ENCODE results near the gene PEX14.

The PEX14 gene

DNA sequence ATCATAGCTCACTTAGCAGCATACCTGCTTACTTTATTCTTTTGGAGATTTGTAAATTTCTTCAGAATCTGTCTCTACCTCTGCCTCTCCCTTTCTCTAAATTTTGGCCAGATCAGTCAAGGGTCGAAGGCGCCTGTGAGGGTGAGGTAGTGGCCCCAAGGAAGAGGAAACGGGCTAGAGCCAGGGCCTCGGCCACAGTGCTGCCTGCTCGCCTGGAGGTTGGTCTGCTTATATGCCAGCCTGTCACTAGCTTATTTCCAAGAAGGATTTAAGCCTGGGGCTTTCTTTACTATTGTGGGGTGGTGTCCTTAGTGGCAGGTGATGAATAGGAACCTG lies 19.6 kb downstream of the PEX14 start:
- in situ Hi-C loops (cut with MboI; ENCODE audit: low sequenced_read_pairs) = no loop called here

GRCh38 chr1:10494754-10495474 lies 20.2 kb downstream of the PEX14 start:
- in situ Hi-C loops (cut with MboI; ENCODE audit: low sequenced_read_pairs) = no loop called here

DNA sequence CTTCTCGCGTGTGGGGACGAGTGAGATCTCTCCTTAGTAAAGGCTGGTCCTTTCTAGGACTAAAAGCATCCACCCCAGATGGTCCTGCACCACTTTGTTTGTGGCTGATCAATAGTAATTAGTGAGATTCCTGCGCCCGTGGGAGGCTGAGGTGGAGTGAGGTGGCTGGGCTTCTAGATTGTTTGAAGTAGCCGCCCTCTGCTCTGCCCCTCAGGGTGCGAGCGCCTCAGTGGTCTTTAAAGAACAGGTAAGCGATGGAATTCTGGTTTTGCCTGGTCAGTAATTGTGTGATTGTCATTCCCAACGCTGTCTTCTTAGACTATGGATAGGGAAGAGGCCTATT lies 20.7 kb downstream of the PEX14 start:
- in situ Hi-C loops (cut with MboI; ENCODE audit: low sequenced_read_pairs) = no loop called here

- in situ Hi-C loops (cut with MboI; ENCODE audit: low sequenced_read_pairs) = no loop called here
Observed at GRCh38 chr1:10495952-10496351, 21.2 kb downstream of the PEX14 start.

DNA sequence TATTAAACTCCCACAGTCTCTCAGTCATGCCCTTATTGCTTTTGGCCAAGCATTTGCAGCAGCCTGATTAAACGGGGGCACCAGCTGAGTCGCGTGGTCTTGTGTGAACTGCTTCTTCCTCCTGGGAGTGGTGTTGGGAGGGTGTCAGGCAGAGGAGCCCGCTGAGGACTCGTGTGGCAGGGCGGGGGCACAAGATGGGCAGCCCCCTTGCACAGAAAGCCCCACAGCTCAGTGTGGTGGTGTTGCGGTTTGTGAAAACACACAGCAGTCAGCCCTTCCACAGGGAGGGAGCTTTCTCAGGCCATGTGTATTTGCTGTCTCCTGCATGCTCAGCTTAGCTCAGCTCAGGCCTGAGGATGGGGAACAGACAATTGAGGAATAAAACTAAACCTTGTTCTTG lies 22.4 kb downstream of the PEX14 start:
- in situ Hi-C loops (cut with MboI; ENCODE audit: low sequenced_read_pairs) = no loop called here

GRCh38 chr1:10498231-10498630 lies 23.5 kb downstream of the PEX14 start:
- in situ Hi-C loops (cut with MboI; ENCODE audit: low sequenced_read_pairs) = no loop called here

DNA sequence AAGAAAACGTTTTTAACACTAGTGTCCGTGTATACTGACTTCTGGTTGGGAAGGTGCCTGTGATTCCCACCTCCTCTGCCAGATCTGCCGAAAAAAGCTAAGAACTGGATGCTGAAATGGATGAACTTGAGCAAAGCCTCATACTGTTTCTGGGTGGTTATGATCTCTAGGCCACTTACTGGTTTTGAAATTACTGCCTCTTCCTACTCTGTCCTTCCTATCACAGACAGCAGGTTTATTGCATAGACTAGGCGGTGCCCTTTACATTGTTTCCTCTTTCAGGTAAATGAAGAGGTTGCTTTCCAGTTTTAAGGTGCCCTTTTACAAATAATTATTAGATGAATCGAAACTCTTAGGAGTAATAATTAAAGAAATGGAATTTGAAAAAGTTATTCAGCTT lies 27.5 kb downstream of the PEX14 start:
- in situ Hi-C loops (cut with MboI; ENCODE audit: low sequenced_read_pairs) = loop anchor here (25.0 kb wide), 2 partner anchors 360 to 435 kb away; no protein-coding TSS in a partner anchor

GRCh38 chr1:10504249-10504648 lies 29.5 kb downstream of the PEX14 start:
- in situ Hi-C loops (cut with MboI; ENCODE audit: low sequenced_read_pairs) = loop anchor here (25.0 kb wide), 2 partner anchors 358 to 433 kb away; no protein-coding TSS in a partner anchor

DNA sequence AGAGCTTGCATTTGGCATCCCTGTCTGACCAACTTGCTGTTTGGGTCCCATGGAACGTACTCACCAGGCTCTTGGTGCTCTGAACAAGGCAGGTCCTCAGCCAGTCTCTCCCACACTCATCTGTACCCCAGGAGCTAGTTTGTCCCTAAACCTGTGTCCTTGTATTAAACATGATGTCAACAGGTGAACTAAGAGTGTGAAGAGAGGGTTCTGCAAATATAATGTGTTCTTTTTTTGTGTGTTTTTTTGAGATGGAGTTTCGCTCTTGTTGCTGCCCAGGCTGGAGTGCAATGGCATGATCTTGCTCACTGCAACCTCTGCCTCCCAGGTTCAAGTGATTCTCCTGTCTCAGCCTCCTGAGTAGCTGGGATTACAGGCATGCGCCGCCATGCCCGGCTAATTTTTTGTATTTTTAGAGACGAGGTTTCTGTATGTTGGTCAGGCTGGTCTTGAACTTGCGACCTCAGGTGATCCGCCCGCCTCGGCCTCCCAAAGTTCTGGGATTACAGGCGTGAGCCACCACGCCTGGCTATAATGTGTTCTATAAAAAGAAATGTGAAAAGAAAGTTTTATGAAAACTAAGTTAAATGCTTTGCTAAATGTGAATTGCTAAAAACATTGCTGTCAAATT lies 31.4 kb downstream of the PEX14 start:
- in situ Hi-C loops (cut with MboI; ENCODE audit: low sequenced_read_pairs) = loop anchor here (25.0 kb wide), 2 partner anchors 356 to 431 kb away; no protein-coding TSS in a partner anchor

DNA sequence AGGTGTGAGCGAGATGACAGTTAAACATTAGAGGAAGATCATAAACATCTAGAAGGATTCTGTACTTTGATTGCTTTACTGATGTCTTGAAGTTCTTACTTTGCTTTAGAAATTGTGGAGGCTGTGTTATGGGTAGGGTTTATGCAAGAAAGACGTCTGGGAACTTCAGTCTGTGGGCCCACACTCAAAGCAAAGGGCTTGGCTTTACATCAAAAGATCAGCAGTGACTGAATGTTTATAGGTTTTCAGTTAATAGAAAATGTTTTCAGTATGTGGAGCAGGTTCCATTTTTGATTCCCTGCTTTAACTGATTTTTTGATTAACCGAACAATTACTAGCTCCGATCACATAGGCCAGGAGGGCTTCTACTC lies 31.9 kb downstream of the PEX14 start:
- in situ Hi-C loops (cut with MboI; ENCODE audit: low sequenced_read_pairs) = loop anchor here (25.0 kb wide), 2 partner anchors 356 to 431 kb away; no protein-coding TSS in a partner anchor

GRCh38 chr1:10507111-10507879 lies 32.5 kb downstream of the PEX14 start:
- in situ Hi-C loops (cut with MboI; ENCODE audit: low sequenced_read_pairs) = loop anchor here (25.0 kb wide), 2 partner anchors 355 to 430 kb away; no protein-coding TSS in a partner anchor

DNA sequence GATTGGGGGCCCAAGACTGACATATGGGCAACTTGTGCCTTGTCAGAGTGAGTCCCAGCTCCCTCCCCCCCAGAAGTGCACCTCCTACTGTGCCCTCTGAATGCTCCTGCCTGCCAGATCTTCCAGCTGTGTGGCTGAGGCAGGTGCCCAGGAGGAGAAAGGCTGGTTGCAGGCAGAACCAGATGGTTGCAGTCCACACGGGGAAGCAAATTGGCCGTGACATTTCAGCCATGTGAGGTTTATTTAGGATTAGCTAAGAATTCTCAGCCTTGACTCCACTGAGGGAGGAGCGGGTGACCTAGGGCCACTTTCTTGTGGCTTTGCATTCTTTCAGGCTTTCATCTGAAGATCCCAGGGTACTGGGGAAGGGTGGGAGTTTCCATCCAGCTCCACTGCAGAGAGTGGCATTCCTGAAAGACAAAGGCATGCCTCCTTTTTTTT lies 33.8 kb downstream of the PEX14 start:
- in situ Hi-C loops (cut with MboI; ENCODE audit: low sequenced_read_pairs) = loop anchor here (25.0 kb wide), 2 partner anchors 354 to 429 kb away; no protein-coding TSS in a partner anchor

GRCh38 chr1:10509809-10510509 lies 35.2 kb downstream of the PEX14 start:
- in situ Hi-C loops (cut with MboI; ENCODE audit: low sequenced_read_pairs) = loop anchor here (25.0 kb wide), 2 partner anchors 352 to 427 kb away; no protein-coding TSS in a partner anchor

DNA sequence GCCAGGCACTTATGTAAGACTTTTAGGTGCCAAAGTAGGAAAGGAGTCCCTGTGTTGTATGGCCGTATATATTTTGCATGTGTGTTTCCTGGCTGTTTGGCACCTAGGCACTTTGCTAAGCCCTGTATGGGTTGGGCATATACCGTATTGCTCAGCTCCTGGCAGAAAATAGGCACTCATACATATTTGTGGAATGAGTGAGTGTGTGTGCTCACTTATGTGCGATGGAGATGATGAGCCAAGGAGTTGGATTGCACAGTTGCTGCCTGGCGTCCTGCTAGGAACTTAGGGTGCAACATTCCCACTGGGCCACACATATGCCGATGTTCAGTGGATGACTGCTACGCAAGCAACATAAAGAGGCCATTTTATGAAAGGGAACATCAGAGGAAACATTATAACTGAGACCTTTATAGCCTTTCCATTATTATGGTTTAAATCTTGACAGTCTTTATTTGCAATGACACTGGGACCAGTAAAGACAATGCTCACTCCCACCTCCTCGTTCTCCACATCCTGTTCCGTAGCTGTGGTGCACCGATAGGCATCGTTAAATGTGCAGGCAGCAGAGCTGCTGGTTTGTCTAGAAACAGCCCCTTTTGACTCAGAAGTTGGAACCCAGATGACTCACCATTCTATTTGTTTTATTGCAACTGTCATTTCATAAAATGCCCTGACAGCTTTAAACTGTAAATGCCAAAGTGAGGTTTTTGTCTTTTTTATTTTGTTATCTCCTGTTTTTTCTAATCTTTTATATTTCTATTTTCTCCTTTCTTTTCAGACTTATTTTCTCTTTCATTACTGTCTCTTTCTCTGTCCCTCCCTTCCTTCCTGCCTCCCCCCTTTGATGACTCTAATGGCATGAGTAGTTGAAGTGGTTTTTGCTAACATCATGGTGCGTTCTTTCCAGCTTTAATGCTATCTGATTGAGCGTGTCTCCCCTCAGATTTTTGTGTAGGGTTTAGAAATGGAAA lies 36.1 kb downstream of the PEX14 start:
- in situ Hi-C loops (cut with MboI; ENCODE audit: low sequenced_read_pairs) = loop anchor here (25.0 kb wide), 2 partner anchors 351 to 426 kb away; no protein-coding TSS in a partner anchor

DNA sequence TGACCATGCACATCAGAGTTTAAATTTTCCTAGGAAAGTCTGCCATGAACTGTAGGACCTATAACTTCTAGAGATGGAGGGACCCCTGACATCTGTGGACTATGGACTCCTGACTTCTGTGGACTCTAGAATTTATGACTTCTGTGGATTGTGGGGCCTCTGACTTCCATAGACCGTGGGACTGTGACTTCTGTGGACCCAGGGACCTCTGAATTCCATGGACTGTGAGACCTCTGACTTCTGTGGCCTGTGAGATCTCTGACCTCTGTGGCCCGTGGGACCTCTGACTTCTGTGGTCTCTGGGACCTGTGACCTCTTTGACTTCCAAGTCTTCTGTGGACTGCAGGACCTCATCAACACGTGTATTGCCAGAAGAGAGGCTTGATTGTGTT lies 36.7 kb downstream of the PEX14 start:
- in situ Hi-C loops (cut with MboI; ENCODE audit: low sequenced_read_pairs) = loop anchor here (25.0 kb wide), 2 partner anchors 351 to 426 kb away; no protein-coding TSS in a partner anchor

DNA sequence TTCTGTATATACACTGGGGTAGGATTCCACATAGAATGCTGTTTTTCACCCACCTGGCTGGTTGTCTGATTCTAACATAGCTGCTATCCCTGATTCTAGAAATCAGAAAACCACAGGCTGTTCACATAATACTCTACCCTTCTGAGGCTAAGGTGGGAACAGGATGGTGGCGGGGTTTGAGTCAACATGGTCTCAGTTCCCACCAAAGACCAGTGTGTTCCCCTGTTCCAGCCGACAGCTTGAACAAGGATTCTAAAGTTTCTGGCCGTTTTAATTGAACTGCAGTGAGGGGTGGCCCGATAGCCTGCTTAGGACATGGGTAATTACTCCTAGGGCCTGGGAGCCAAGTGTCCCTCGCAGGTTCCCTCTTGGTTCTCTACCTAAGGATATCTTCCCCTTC lies 38.4 kb downstream of the PEX14 start:
- in situ Hi-C loops (cut with MboI; ENCODE audit: low sequenced_read_pairs) = loop anchor here (25.0 kb wide), 2 partner anchors 349 to 424 kb away; no protein-coding TSS in a partner anchor

GRCh38 chr1:10514490-10515235 lies 39.9 kb downstream of the PEX14 start:
- in situ Hi-C loops (cut with MboI; ENCODE audit: low sequenced_read_pairs) = loop anchor here (25.0 kb wide), 2 partner anchors 348 to 423 kb away; no protein-coding TSS in a partner anchor

DNA sequence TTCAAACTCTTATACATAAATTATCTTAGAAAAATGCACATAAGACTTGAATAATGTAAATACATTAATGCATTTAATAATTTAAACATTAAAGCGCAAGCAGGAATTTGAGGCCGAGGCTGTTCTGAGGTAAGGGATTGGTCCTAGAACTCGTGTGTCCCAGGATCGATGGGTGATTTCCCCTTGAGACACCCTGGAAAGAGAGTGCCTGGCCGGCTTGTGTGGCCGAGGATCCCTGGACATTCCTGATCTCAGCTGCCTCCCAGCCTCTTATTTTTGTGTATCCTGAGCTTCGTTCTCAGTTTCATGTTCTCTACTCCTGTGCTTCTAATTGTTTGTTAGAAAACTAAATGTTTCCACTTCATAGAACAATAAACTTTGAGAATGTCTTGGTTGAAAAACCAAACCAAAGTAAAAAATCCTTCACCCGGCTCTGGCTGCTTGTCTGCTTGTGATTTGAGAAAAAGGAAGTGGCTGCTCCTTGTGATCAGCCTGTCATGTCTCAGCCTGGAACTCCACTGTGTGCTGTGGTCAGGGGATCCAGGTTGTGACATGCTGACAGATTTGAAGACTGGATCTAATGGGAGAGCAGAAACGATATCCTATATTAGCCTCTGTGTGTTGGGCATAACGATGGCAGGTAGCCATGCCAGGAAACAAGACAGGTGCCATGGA lies 40.7 kb downstream of the PEX14 start:
- in situ Hi-C loops (cut with MboI; ENCODE audit: low sequenced_read_pairs) = loop anchor here (25.0 kb wide), 2 partner anchors 347 to 422 kb away; no protein-coding TSS in a partner anchor

All from HL-60/S4 (cell line).